Activated CD4-positive, alpha-beta T cell treated with anti-CD3 and anti-CD28 coated beads, Interleukin-2, amount 50 U/mL, for 24 hours (primary cell): ENCODE data around the gene WDR46.

Source experiments
- DNase-seq, 2 donors: peaks; one replicate each; pipeline ENCODE4 v3.0.0-alpha.2; 2020; ENCODE audit warnings: low read depth in 1 of 2, low spot score in 1 of 2

The WDR46 gene

GRCh38 chr6:33313709-33314514 is 24.9 kb upstream of the WDR46 start, which contains the start of gene TAPBP:
TAPBP (minus strand) TSS chr6:33314078; CDS start chr6:33314041, 37 bp downstream.
- peak; percentile 67 to 87 for DNase-seq

DNA sequence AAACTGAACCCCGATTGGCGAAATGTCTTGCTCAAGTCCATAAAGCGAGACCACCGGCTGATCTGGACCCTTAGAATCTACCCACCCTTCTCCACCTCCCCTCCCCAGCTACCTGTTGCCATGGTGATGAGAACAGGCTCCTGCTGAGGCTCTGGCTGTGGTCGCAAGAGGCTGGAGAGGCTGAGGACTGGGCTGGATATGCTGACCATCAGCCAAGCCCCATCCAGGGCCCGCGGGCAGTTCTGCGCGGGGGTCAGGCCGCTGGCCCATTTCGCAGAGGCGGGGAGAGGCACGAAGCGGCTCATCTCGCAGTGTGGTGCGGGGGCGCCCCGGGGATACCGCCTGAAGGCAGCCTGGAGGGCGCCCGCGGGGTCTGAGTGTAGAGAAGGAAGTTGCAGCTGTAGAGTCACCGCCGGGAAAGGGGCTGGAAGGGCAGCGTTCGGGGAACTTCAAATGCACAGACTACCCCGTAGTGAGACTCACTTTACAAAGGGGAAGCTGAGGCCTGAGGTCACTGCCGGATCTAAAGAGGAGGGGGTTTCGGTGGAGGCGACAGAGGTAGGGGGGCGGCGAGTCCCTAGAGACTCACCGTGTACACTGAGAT is 24.2 kb upstream of the WDR46 start:
- peak in 1 of 2 donors; percentile 32 for DNase-seq

DNA sequence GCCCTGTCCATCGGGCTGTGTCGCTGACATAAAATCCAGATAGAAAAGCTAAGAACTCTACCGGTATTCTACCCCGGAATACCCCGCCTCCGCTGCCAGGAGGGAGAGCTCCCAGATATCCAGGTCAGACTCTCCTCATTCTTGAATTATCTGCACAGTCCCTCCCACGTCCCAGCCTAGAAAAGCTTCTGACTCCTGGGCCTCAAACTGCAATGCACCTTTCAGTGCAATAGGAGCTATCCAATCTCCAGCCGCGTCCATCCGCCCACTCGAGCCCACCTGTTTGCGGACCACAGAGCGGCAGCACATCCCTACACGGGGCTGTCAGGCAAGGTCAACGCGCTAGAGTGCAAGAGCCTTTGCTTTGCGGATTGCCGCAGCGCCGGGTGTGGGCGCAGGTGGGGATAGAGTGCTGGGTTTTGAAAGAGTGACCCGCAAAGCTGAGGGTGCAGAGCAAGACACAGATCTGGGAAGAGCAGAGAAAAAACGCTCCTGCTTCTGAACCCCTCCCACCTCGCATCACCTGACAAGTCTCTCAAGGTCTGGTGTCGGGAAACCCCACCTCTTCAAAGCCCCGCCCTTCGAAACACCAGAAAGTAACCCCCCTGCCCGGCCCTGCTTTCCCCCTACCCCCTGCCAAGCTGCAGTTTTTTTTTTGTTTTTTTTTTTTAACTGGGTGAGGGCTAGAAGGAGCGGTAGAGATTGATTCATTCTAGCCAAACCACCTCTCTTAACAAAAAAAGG is 23.5 kb upstream of the WDR46 start:
- DNase-seq: peak; percentile 46 to 76

DNA sequence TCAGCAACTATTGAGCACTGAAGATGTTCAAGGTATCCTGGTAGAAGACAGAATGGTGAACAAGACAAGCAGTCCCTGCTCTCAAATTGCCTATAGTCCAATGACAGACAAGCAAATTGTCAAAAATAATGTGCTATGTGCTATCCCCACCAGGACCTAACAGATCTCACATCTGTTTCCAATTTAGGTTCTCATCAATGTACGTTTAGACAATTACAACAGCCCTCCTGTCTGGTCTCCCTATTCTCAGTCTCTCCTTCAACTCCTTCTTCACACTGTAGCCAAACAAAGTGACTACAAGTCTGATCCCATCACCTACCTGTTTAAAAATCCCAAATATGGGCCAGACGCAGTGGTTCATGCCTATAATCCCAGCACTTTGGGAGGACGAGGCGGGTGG is 17.3 kb upstream of the WDR46 start:
- no peak for DNase-seq

DNA sequence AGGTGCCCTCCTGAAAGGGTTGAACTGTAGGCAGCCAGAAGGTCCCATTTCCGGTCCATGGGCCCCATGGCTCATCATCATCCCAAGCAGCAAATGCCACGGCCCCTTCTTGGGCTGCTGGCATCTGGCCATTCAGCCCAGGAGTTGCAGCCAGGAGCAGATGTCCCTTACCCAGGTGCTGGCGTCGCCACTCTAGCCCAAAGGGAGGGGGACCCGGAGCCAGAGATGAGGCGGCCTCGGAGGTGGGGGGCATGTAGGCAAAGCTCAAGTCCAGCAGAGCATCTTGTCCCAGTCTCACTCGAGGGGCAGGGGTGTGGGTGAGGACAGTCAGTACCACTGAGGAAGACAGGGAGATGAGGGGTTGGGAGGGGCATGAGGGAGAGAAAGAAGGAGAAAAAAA is 16.0 kb upstream of the WDR46 start:
- no peak for DNase-seq

DNA sequence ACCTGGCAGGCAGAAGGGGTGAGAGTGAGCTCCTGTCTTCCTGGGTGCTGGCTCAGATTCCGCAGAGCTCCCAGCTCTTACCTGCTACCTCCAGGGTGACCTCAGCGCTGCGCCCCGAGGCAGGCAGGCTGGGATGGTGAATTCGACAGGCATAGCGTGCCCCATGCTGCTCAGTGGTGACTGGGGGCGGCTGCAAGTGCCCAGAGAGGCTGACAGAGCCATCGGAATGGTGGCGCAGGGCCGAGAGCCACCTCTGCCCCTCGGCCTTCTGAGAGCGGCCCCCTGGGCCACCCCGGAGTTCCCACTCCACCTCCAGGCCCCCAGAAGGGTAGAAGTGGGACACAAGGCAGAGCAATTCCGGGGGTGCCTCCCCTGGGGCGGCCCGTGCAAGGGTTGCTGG is 15.2 kb upstream of the WDR46 start:
- no peak for DNase-seq

- no peak for DNase-seq
These were observed 12.8 kb upstream of the WDR46 start for GRCh38 chr6:33301877-33302276.

DNA sequence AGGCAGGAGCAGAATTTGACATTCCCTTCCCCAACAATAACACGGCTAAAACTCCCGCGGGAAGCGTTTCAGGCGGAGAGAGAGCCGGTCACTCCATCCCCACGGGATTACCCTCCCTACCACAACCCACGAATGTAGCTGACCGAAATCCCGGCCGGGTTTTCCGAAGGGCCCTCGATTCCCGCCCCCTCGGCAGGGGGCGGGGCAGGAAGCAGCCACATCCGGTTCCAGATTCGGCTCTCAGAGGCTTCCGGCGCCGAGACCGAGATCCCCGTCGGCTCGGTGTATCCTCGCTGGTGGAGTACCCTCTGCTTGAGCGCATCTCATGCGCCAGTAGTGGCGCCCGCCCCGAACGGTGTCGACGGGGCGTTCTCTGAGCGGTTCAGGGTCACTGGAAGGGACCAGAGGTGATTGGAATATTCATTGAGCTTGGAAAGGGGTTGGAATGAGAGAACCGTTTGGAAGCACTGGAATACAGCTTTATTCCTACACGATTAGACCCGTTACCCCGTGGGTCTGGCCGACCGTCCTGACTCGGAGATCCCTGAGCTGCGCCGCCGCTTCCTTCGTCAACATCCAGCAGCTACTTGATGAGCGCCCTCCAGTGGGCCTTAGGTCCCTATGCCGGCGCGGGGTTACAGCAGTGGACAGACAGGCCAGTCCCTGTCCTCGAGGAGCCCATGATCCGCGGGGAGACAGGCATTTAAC is 10.4 kb upstream of the WDR46 start:
- DNase-seq: peak; percentile 87 to 91

DNA sequence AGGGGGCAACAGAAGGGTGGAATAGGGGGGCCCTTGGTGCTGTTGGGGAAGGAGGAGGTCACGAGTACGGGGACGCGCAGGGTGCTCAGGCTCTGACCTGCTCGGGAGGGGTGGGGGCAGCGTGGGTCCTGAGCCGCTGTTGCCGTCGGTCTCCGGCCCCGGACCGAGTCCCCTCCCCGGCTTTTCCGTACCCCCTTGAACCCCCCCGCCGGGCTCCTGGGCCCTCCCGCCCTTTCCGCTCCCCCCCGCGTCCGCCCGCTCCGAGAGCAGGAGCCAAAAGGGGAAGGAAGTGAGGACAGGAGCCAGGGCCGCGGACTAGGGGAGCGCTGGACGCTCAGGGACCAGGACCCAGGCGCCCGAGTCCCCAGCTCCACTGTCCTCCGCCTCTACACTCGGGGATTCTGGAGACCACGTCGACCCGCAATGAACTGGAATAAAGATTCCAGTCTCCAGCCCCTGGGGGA is 9.8 kb upstream of the WDR46 start, which contains the start of gene RGL2:
Gene RGL2, minus strand, starts transcription at position 170 of the 464 bp plus-strand sequence. CDS start 332 bp downstream, outside the sequence.
- DNase-seq: no peak

DNA sequence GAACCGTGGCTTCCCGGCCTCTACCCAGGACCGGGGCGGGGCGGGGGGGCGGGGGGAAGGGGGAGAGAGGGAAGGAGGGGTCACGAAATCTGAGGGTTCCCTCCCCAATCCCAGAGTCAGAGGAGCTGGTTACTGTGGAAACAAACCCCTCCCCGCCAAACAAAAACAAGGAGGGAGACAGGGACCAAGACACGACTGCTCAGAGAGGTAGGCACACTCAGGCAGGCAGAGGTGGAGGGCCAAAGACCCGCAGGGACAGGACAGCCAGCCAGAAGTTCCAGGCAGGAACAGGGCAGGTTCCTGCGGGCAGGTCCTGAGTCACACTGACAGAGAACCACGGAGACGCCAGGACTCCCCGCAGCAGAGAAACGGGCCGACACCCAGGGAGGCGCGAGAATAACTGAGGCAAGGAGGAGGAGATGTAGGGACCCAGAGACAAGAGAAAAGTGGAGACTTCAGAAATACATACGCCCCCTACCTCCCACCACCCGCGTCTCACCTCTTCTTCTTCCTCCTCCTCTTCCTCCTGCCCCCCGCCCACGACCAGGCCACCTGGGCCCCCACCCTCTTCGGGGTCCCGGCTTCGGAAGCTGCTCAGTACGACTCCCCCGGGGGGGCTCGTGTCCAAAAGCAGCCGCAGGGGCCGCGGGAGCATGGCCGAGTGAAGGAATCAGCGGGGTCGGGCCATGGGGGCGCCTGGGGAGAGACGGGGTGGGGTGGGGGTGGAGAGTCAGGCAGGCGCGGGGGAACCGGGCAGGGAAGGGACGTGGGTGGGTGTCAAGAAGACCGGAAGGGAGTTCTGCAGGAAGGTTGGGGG is 9.1 kb upstream of the WDR46 start:
- DNase-seq: no peak

DNA sequence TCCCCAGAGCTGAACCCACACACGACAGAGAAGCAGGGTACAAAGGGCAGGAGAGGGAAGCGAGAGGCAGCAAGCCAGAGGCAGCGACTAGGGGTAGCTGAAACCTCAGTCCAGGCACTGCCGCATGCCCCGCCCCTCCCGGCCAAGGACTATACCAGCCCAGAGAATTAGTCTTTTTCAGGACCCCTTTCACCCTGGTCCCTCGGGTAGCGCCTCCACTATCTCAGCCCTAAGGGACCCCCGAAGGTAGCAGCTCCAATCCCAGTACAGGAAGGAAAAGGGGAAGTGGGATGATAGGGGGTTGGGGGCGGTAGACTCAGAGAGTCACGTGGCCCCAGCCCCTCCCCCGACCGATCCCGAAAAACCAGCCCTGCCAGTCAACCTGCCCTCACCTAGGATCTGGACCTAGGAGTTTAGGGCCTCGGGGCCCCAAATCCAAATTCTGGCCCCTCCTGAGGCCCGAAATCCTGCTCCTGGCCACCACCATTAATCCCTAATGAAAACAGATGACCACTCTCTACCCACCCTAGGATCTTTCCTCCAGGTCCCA is 8.4 kb upstream of the WDR46 start:
- no peak for DNase-seq

- no peak for DNase-seq
These were observed 7.9 kb upstream of the WDR46 start for GRCh38 chr6:33296797-33297405.

DNA sequence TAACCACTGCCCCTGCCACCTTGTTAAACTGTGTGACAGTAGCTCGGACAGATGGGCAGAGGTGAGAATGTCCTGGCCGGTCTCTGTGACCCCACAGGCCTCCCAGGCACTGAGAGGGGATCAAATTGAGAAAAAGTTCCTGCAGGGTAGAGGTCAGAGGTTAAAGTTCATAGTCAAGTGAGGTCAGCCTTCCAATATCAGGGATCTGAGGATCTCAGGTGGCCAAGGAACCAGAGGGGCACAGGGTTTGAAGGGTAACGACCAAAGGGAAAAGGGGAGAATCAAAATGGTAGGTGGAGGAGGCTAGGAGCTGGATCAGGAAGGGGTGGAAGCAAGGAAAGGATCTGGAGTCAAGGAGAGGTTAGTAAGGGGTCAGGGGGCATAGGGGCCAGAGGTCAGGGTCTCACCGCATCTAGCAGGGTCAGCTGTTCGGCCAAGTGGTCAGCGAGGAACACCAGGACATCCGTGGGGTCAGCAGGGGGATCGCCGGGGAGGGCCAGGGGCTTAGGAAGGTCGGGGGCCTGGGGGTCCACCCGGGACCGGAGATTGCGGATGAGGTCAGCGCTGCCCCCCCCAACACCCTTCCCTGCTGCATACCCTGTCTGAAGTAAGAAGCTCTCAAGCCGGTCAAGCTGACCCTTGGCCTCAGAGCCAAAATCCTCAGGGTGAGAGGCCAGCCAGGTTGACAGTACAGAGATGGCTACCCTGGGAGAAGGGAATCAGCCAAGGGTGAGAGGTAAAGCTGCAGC is 6.8 kb upstream of the WDR46 start:
- DNase-seq: no peak

DNA sequence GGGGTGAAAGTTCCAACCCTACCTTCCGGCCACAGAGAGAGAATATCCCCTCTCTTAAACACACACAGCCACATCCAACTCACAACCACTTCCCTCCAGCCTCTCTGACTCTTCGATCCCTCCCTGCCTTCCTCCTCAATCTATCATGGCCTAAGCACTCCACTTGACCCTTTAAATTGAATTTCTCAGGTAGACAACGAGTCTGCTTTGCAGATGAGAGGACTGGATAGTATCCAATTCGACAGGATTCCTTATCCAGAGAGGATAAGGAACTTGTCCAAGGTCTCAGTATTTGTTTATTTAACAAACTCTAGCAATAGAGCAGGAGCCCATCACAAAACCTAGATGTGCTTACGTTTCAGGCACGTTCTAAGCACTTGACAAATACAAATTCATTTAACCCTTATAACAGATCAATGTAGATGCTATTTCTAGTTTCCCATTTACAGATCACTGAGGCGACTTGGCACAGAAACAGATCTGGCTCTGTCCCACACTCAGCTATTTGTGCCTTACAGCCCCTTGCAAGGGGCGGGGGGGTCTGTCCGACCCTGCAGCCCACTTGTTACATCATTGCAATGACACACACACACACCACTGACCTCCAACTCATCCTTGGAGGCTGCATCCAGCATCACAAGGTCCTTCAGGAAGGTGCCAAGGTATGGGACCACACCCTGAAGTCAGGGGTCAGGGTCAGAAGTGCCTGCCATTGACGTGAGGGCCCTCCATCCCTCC is 5.2 kb upstream of the WDR46 start:
- DNase-seq: no peak

- no peak for DNase-seq
These were observed 4.1 kb upstream of the WDR46 start for GRCh38 chr6:33292996-33293682.

GRCh38 chr6:33290459-33290858 is 1.4 kb upstream of the WDR46 start:
- DNase-seq: no peak

DNA sequence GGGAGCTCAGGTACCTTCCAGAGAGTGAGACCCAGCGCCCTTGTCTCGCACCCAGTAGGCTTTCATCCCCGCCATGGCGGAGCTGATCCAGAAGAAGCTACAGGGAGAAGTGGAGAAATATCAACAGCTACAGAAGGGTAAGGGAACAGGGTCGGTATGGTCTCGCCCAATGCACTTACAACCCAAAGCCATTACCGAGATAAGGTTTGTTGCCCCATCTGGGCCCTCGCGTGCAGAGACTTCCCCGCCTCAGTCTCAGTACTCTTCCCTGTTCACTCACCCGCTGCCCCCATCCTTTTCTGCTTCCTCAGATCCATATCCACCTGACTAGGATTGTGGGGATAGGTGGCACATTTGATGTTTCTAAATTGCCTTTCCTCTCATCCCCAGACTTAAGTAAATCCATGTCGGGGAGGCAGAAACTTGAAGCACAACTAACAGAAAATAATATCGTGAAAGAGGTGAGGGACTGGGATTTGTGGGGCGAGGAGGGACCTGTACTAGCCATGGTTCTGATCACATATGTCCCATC is 811 bp upstream of the WDR46 start:
- no peak for DNase-seq
